ENCODE data around the gene PIGN. TPM values are rescaled to one million over a fixed set of nuclear protein-coding genes. Genes with fewer than 3 reads are reported as not detected.

PIGN gene
- total and polyA plus RNA-seq, 8 donors: 2.0 to 113 (median 23.8) TPM

GRCh38 chr18:62126737-62127136 lies 60.1 kb downstream of the PIGN start:
- peaks cover 0 to 6% (median 0%) of the 10 kb centered on the region in 4 donors for H3K36me3 ChIP-seq
- DNase-seq: no peak
- intact Hi-C loops (cut with DNase I; ENCODE audit: low total_unique reads): loop anchor here (10.0 kb wide), 1 partner anchor 572 kb away; no protein-coding TSS in a partner anchor
- TF ChIP-seq CTCF (IDR thresholded peaks at IDR 0.05) (no peak), POLR2A (IDR thresholded peaks at IDR 0.05) (no peak), POLR2AphosphoS5 (IDR thresholded peaks at IDR 0.05) (no peak), EP300 (IDR thresholded peaks at IDR 0.05) (no peak)
- 70 to 95% (median 89%) methylated on average over 2 of the region's 2 CpGs for WGBS, 5 donors
- no peak overlapping the region for H3K27ac ChIP-seq
- H3K4me3 ChIP-seq: no peak overlapping the region
- H3K4me1 ChIP-seq: no peaks in the 10 kb centered on the region
- H3K27me3 ChIP-seq: no peaks in the 10 kb centered on the region
- no peaks in the 10 kb centered on the region for H3K9me3 ChIP-seq

- Histone ChIP-seq H3K4me1 (no peaks in the 10 kb centered on the region), H3K4me3 (no peak overlapping the region), H3K36me3 (peaks cover 0 to 6% (median 0%) of the 10 kb centered on the region in 4 donors), H3K27me3 (no peaks in the 10 kb centered on the region), H3K27ac (no peak overlapping the region), H3K9me3 (no peaks in the 10 kb centered on the region)
- WGBS, 5 donors: 94 to 98% (median 97%) methylated on average over 2 of the region's 2 CpGs
- DNase-seq: no peak
- intact Hi-C loops (cut with DNase I; ENCODE audit: low total_unique reads): loop anchor here (10.0 kb wide), 1 partner anchor 571 kb away; no protein-coding TSS in a partner anchor
- TF ChIP-seq CTCF (IDR thresholded peaks at IDR 0.05) (no peak), POLR2AphosphoS5 (IDR thresholded peaks at IDR 0.05) (no peak), POLR2A (IDR thresholded peaks at IDR 0.05) (no peak), EP300 (IDR thresholded peaks at IDR 0.05) (no peak)
Observed at GRCh38 chr18:62125702-62126101, 61.2 kb downstream of the PIGN start.

- DNase-seq: no peak
- Histone ChIP-seq H3K36me3 (peaks cover 0 to 3% (median 0%) of the 10 kb centered on the region in 4 donors), H3K9me3 (no peaks in the 10 kb centered on the region), H3K27me3 (no peaks in the 10 kb centered on the region), H3K4me3 (no peak overlapping the region), H3K4me1 (no peaks in the 10 kb centered on the region), H3K27ac (no peak overlapping the region)
- TF ChIP-seq EP300 (IDR thresholded peaks at IDR 0.05) (no peak), POLR2A (IDR thresholded peaks at IDR 0.05) (no peak), CTCF (IDR thresholded peaks at IDR 0.05) (no peak), POLR2AphosphoS5 (IDR thresholded peaks at IDR 0.05) (no peak)
- intact Hi-C loops (cut with DNase I; ENCODE audit: low total_unique reads): loop anchor here (10.0 kb wide), 1 partner anchor 568 kb away; no protein-coding TSS in a partner anchor
- WGBS, 5 donors: 33 to 74% (median 57%) methylated on average over 1 of the region's 1 CpG
Observed at GRCh38 chr18:62122330-62122729, 64.5 kb downstream of the PIGN start.

GRCh38 chr18:62119884-62120283 lies 67.0 kb downstream of the PIGN start:
- Histone ChIP-seq H3K4me1 (no peaks in the 10 kb centered on the region), H3K36me3 (no peaks in the 10 kb centered on the region), H3K4me3 (no peak overlapping the region), H3K9me3 (no peaks in the 10 kb centered on the region), H3K27me3 (no peaks in the 10 kb centered on the region), H3K27ac (no peak overlapping the region)
- no peak for TF ChIP-seq POLR2A (IDR thresholded peaks at IDR 0.05)
- TF ChIP-seq POLR2AphosphoS5 (IDR thresholded peaks at IDR 0.05): no peak
- TF ChIP-seq EP300 (IDR thresholded peaks at IDR 0.05): no peak
- TF ChIP-seq CTCF (IDR thresholded peaks at IDR 0.05): no peak
- no peak for DNase-seq
- intact Hi-C loops (cut with DNase I; ENCODE audit: low total_unique reads): loop anchor here (10.0 kb wide), 1 partner anchor 565 kb away; no protein-coding TSS in a partner anchor
- WGBS, 5 donors: 97 to 100% (median 100%) methylated on average over 1 of the region's 1 CpG
